ENCODE measurements around the gene PRKCA. TPM values are rescaled to one million over a fixed set of nuclear protein-coding genes. Genes with fewer than 3 reads are reported as not detected.

PRKCA gene
- total and polyA plus RNA-seq, 4 donors, result 3.0 to 14.1 (median 5.4) TPM

- TF ChIP-seq RAD21 (IDR thresholded peaks at IDR 0.05), result peak in 1 of 2 donors; percentile 10
- no peak for TF ChIP-seq HNF4G (IDR thresholded peaks at IDR 0.05)
- DNase-seq (ENCODE audit: low spot score), result no peak
- Histone ChIP-seq H3K9me3 (ENCODE audit: control insufficient read depth in 4 of 4, low read length in 3 of 4) (no peaks in the 10 kb centered on the region), H3K36me3 (ENCODE audit: control insufficient read depth in 4 of 4, insufficient read depth in 3 of 4, low read depth in 1 of 4, low read length in 3 of 4) (no peaks in the 10 kb centered on the region), H3K4me3 (ENCODE audit: low read depth in 1 of 3, low read length in 3 of 3) (no peak overlapping the region), H3K4me1 (ENCODE audit: control insufficient read depth in 4 of 4, insufficient read depth in 4 of 4, low read length in 3 of 4) (peaks cover 0 to 10% (median 4%) of the 10 kb centered on the region in 4 donors), H3K9ac (ENCODE audit: low read depth in 1 of 2, low read length in 2 of 2) (no peak overlapping the region), H3K27me3 (ENCODE audit: control insufficient read depth in 4 of 4, insufficient read depth in 4 of 4, low read length in 3 of 4) (no peaks in the 10 kb centered on the region), H3K27ac (ENCODE audit: low read depth in 1 of 2, low read length in 2 of 2) (no peak overlapping the region)
- 51% methylated on average over 4 of the region's 4 CpGs for WGBS
Measured at GRCh38 chr17:66369830-66370229, 67.4 kb downstream of the PRKCA start.

- no peaks in the 10 kb centered on the region for H3K36me3 ChIP-seq (ENCODE audit: control insufficient read depth in 4 of 4, insufficient read depth in 3 of 4, low read depth in 1 of 4, low read length in 3 of 4)
- no peak overlapping the region for H3K4me3 ChIP-seq (ENCODE audit: low read depth in 1 of 3, low read length in 3 of 3)
- no peak overlapping the region for H3K9ac ChIP-seq (ENCODE audit: low read depth in 1 of 2, low read length in 2 of 2)
- H3K9me3 ChIP-seq (ENCODE audit: control insufficient read depth in 4 of 4, low read length in 3 of 4), result no peaks in the 10 kb centered on the region
- no peak overlapping the region for H3K27ac ChIP-seq (ENCODE audit: low read depth in 1 of 2, low read length in 2 of 2)
- H3K4me1 ChIP-seq (ENCODE audit: control insufficient read depth in 4 of 4, insufficient read depth in 4 of 4, low read length in 3 of 4), result peaks cover 0 to 10% (median 4%) of the 10 kb centered on the region in 4 donors
- TF ChIP-seq HNF4A (conservative IDR thresholded peaks at IDR 0.05) (no peak), YY1 (IDR thresholded peaks at IDR 0.05) (no peak), SP1 (IDR thresholded peaks at IDR 0.05) (no peak), FOXA2 (IDR thresholded peaks at IDR 0.05) (no peak)
- TF ChIP-seq, protein P1, sequence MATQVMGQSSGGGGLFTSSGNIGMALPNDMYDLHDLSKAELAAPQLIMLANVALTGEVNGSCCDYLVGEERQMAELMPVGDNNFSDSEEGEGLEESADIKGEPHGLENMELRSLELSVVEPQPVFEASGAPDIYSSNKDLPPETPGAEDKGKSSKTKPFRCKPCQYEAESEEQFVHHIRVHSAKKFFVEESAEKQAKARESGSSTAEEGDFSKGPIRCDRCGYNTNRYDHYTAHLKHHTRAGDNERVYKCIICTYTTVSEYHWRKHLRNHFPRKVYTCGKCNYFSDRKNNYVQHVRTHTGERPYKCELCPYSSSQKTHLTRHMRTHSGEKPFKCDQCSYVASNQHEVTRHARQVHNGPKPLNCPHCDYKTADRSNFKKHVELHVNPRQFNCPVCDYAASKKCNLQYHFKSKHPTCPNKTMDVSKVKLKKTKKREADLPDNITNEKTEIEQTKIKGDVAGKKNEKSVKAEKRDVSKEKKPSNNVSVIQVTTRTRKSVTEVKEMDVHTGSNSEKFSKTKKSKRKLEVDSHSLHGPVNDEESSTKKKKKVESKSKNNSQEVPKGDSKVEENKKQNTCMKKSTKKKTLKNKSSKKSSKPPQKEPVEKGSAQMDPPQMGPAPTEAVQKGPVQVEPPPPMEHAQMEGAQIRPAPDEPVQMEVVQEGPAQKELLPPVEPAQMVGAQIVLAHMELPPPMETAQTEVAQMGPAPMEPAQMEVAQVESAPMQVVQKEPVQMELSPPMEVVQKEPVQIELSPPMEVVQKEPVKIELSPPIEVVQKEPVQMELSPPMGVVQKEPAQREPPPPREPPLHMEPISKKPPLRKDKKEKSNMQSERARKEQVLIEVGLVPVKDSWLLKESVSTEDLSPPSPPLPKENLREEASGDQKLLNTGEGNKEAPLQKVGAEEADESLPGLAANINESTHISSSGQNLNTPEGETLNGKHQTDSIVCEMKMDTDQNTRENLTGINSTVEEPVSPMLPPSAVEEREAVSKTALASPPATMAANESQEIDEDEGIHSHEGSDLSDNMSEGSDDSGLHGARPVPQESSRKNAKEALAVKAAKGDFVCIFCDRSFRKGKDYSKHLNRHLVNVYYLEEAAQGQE (IDR thresholded peaks at IDR 0.05), result no peak
- 93% methylated on average over 7 of the region's 7 CpGs for WGBS
- no peaks in the 10 kb centered on the region for H3K27me3 ChIP-seq (ENCODE audit: control insufficient read depth in 4 of 4, insufficient read depth in 4 of 4, low read length in 3 of 4)
- no peak for DNase-seq (ENCODE audit: low spot score)
Measured at GRCh38 chr17:66371561-66371960, 69.1 kb downstream of the PRKCA start.

DNA sequence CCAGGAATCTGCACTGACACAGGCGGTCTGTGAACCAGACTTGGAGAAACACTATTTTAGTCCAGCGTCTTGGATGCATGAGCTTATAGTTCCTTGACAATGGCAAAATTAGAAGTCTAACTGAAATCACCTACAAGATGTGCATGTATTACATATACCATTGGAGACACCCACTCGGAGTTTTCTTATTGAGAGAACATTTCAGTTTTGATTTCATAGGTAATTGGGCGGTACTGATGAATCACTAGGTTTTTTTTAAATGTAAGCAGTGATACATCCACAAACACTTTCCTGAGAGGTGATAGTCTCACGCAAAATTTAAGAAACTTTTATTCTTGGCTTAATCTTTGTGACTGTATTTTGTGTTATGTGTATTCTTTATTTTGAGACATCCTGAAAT lies 69.8 kb downstream of the PRKCA start:
- DNase-seq (ENCODE audit: low spot score), result no peak

More for the DNA sequence above, 69.8 kb downstream of the PRKCA start:
- no peaks in the 10 kb centered on the region for H3K36me3 ChIP-seq (ENCODE audit: control insufficient read depth in 4 of 4, insufficient read depth in 3 of 4, low read depth in 1 of 4, low read length in 3 of 4)
- no peaks in the 10 kb centered on the region for H3K9me3 ChIP-seq (ENCODE audit: control insufficient read depth in 4 of 4, low read length in 3 of 4)
- TF ChIP-seq YY1 (IDR thresholded peaks at IDR 0.05) (no peak), JUND (IDR thresholded peaks at IDR 0.05) (no peak), HNF4G (IDR thresholded peaks at IDR 0.05) (no peak), FOXA2 (IDR thresholded peaks at IDR 0.05) (no peak), HNF4A (conservative IDR thresholded peaks at IDR 0.05) (no peak), MAX (IDR thresholded peaks at IDR 0.05) (no peak), CTCF (IDR thresholded peaks at IDR 0.05; ENCODE audit: low read depth, low read length, missing input control) (no peak), RAD21 (IDR thresholded peaks at IDR 0.05) (no peak), SP1 (IDR thresholded peaks at IDR 0.05) (no peak)
- no peaks in the 10 kb centered on the region for H3K27me3 ChIP-seq (ENCODE audit: control insufficient read depth in 4 of 4, insufficient read depth in 4 of 4, low read length in 3 of 4)
- 95% methylated on average over 5 of the region's 5 CpGs for WGBS
- no peak overlapping the region for H3K4me3 ChIP-seq (ENCODE audit: low read depth in 1 of 3, low read length in 3 of 3)
- H3K27ac ChIP-seq (ENCODE audit: low read depth in 1 of 2, low read length in 2 of 2), result no peak overlapping the region
- H3K4me1 ChIP-seq (ENCODE audit: control insufficient read depth in 4 of 4, insufficient read depth in 4 of 4, low read length in 3 of 4), result peaks cover 0 to 10% (median 4%) of the 10 kb centered on the region in 4 donors
- H3K9ac ChIP-seq (ENCODE audit: low read depth in 1 of 2, low read length in 2 of 2), result no peak overlapping the region

Measured in liver (tissue), 9 donors.